Esophagus muscularis mucosa (tissue), 4 donors: Measurements from ENCODE around the gene CAAP1. TPM values are rescaled to one million over a fixed set of nuclear protein-coding genes. Genes with fewer than 3 reads are reported as not detected.

Experiments used
- DNase-seq: peaks from one replicate; pipeline ENCODE4 v3.0.0-alpha.2; 2017; ENCODE audit errors: extremely low spot score
- H3K27ac ChIP-seq, 4 donors: fragments of 200-600 bp; sonication (generic); replicated peaks in 1 of 4; 1 replicate in 3 of 4; 2 replicates in 1 of 4; pipeline ENCODE4 v1.5.1; 2016 to 2019; ENCODE audit warnings: mild to moderate bottlenecking in 1 of 4
- H3K27me3 ChIP-seq, 4 donors: fragments of 200-600 bp; sonication (generic); one replicate each; pipeline versions ENCODE4 v1.5.1 to v1.6.0; 2016 to 2019
- H3K36me3 ChIP-seq, 4 donors: fragments of 200-600 bp; sonication (generic); one replicate each; pipeline ENCODE4 v1.5.1; 2016 to 2019
- H3K4me1 ChIP-seq, 4 donors: fragments of 200-600 bp; sonication (generic); one replicate each; pipeline ENCODE4 v1.5.1; 2016 to 2019
- H3K4me3 ChIP-seq, 4 donors: fragments of 200-600 bp; sonication (generic); 1 replicate in 2 of 4; 2 replicates in 2 of 4; pipeline ENCODE4 v1.5.1; 2016 to 2019; ENCODE audit warnings: mild to moderate bottlenecking in 4 of 4, moderate library complexity in 1 of 4
- H3K9me3 ChIP-seq, 4 donors: fragments of 200-600 bp; sonication (generic); 1 replicate in 3 of 4; 2 replicates in 1 of 4; pipeline ENCODE4 v1.5.1; 2016 to 2019
- EP300 ChIP-seq: sonication (generic); formaldehyde crosslinking; IDR thresholded peaks from one replicate; pipeline ENCODE4 v1.6.1; 2017; ENCODE audit warnings: antibody characterized with exemption
- POLR2A ChIP-seq: fragments of 450-650 bp; IDR thresholded peaks from one replicate; pipeline ENCODE4 v1.6.1; 2017; ENCODE audit warnings: antibody characterized with exemption, moderate library complexity, mild to moderate bottlenecking, low read depth
- POLR2AphosphoS5 ChIP-seq, 2 donors: sonication (generic); formaldehyde crosslinking; IDR thresholded peaks; one replicate each; pipeline ENCODE4 v1.6.1; 2017; ENCODE audit warnings: antibody characterized with exemption in 2 of 2
- WGBS: methylation state at CpG from one replicate; pipeline ENCODE4 v1.1.5; 2018; 5-methylcytosine and 5-hydroxymethylcytosine counted together
- intact Hi-C: fragments of 100-400 bp; cut with DNase I; formaldehyde crosslinking; loops from one replicate; pipeline ENCODE4 v1.15.1; 2023
- total RNA-seq, 4 donors: library from RNA; depleted of rRNA; stranded (reverse); fragments of >200 nt; gene quantifications; one replicate each; pipeline versions ENCODE4 v1.1.0 to v1.2.1, GENCODE V29; 2016
- TF ChIP-seq, protein P1 (sequence below), 3 experiments: fragments of 200-600 bp in 2 of 3; fragments of 450-650 bp in 1 of 3; sonication (generic) in 2 of 3; IDR thresholded peaks; one replicate each; pipeline ENCODE4 v1.5.1; 2017 to 2019; ENCODE audit warnings: antibody characterized with exemption in 3 of 3, mild to moderate bottlenecking in 2 of 3, moderate library complexity in 1 of 3

The CAAP1 gene, protein sequence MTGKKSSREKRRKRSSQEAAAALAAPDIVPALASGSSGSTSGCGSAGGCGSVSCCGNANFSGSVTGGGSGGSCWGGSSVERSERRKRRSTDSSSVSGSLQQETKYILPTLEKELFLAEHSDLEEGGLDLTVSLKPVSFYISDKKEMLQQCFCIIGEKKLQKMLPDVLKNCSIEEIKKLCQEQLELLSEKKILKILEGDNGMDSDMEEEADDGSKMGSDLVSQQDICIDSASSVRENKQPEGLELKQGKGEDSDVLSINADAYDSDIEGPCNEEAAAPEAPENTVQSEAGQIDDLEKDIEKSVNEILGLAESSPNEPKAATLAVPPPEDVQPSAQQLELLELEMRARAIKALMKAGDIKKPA
- total RNA-seq = 10 to 100 TPM; 15.3 to 18.7 (median 16.2) TPM

DNA sequence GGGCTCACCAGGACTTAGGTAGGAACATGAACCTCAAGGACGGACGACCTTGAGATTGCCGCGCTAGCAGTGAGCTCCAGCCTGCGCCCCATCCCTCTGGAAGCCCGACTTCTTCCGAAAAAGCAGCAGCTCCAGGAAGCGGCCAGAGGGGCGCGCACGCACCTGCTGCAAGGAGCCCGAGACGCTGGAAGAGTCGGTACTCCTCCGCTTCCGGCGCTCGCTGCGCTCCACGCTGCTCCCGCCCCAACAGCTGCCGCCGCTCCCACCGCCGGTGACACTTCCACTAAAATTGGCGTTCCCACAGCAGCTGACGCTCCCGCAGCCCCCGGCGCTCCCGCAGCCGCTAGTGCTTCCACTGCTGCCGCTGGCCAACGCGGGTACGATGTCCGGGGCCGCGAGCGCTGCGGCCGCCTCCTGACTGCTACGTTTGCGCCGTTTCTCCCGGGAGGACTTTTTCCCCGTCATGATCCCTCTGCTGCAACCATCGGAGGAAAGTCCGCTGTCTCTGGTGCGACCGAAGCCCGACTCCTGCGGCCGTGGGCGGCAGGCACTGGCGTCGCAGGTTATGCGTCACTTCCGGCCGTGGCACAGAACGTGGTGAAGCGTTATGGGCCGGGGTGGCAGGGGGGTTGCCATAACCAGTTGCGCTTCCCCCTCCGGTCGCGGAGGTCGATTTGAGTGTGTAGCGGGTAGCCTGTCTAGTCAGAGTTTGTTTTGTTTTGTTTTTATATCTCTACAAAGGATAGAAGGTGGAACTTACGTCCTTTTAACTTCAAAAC lies at the start of gene CAAP1:
Gene CAAP1, minus strand, starts transcription at position 552 of the 779 bp plus-strand sequence. Its CDS starts 87 bp downstream, at position 465.
- peak; percentile 97 for DNase-seq
- TF ChIP-seq POLR2AphosphoS5 (IDR thresholded peaks at IDR 0.05) = peak; percentile 93 to 94
- TF ChIP-seq EP300 = no peak
- TF ChIP-seq, protein P1, sequence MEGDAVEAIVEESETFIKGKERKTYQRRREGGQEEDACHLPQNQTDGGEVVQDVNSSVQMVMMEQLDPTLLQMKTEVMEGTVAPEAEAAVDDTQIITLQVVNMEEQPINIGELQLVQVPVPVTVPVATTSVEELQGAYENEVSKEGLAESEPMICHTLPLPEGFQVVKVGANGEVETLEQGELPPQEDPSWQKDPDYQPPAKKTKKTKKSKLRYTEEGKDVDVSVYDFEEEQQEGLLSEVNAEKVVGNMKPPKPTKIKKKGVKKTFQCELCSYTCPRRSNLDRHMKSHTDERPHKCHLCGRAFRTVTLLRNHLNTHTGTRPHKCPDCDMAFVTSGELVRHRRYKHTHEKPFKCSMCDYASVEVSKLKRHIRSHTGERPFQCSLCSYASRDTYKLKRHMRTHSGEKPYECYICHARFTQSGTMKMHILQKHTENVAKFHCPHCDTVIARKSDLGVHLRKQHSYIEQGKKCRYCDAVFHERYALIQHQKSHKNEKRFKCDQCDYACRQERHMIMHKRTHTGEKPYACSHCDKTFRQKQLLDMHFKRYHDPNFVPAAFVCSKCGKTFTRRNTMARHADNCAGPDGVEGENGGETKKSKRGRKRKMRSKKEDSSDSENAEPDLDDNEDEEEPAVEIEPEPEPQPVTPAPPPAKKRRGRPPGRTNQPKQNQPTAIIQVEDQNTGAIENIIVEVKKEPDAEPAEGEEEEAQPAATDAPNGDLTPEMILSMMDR (IDR thresholded peaks at IDR 0.05) = peak in 2 of 3 experiments; percentile 19 to 45
- TF ChIP-seq POLR2A = peak; percentile 50
- no peaks in the 10 kb centered on the region for H3K9me3 ChIP-seq
- peak within 1 kb of the TSS; percentile 95 to 100 (median 98) for H3K4me3 ChIP-seq
- H3K27me3 ChIP-seq = no peaks in the 10 kb centered on the region
- peak within 1 kb of the TSS; percentile 98 to 100 (median 99) for H3K27ac ChIP-seq
- peaks cover 16 to 41% (median 37%) of the 10 kb centered on the region in 4 donors for H3K4me1 ChIP-seq
- WGBS = under 1% methylated on average over 58 of the region's 70 CpGs
- no peaks in the 10 kb centered on the region for H3K36me3 ChIP-seq
- intact Hi-C loops = loop anchor here (5.0 kb wide), 2 partner anchors 55 to 85 kb away; partner anchors contain the start of gene PLAA

DNA sequence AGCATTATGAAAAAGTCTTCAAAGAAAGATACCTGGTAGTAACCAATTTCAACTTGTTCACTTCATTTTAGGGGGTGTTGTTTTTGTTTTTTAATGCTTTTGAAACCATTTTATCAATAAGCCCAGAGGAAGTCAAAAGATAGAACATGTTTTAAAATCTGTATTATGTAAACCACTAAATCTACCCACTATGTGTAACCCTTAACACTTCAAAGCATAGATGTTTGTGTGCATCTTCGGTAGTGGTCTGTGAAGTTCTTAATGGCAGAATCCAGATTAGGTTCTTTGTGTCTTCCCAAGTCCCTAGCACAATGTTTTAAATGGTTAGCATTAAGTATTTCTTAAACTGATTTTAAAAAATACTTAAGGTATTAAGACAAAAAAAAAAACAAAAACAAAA lies 48.2 kb upstream of the CAAP1 start:
- no peak for DNase-seq
- Histone ChIP-seq H3K9me3 (peaks cover 0 to 15% (median 9%) of the 10 kb centered on the region in 4 donors), H3K36me3 (peaks cover 0 to 6% (median 0%) of the 10 kb centered on the region in 4 donors), H3K27me3 (no peaks in the 10 kb centered on the region), H3K4me3 (no peak overlapping the region), H3K4me1 (peaks cover 15 to 46% (median 31%) of the 10 kb centered on the region in 4 donors), H3K27ac (no peak overlapping the region)
- WGBS = 100% methylated on average over 1 of the region's 1 CpG
- TF ChIP-seq EP300 (no peak), POLR2A (no peak), POLR2AphosphoS5 (IDR thresholded peaks at IDR 0.05) (no peak)
- TF ChIP-seq, protein P1 (IDR thresholded peaks at IDR 0.05) = no peak
- intact Hi-C loops = no loop called here

DNA sequence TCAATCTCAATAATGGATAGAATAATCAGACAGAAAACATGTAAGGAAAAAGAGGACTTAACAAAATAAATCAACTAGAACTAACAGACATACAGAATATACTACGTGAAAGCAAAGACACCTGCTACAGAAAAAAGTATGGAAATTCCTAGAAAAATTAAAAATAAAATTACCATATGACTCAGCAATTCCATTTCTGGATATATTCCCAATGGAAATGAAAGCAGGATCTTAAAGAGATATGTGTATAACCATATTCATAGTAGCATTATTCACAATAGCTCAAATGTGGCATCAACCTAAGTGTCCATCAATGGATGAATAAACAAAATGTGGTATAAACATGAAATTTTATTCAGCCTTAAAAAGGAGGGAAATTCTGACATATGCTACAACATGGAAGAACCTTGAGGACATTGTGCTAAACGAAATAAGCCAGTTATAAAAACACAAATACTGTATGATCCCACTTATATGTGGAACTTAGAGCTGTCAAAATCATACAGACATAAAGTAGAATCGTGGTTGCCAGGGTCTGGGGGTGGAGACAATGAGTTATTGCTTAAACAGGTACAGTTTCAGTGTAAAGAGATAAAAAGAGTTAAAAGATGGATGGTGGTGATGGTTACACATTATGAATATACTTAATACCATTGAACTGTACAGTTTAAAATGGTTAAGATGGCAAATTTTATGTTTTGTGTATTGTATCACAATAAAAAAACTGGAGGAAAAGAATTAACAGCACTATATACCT lies 47.5 kb upstream of the CAAP1 start:
- Histone ChIP-seq H3K4me1 (peaks cover 9 to 40% (median 25%) of the 10 kb centered on the region in 4 donors), H3K27ac (no peak overlapping the region), H3K27me3 (no peaks in the 10 kb centered on the region), H3K9me3 (peaks cover 0 to 15% (median 9%) of the 10 kb centered on the region in 4 donors), H3K36me3 (peaks cover 0 to 6% (median 0%) of the 10 kb centered on the region in 4 donors), H3K4me3 (no peak overlapping the region)
- intact Hi-C loops = no loop called here
- 82% methylated on average over 3 of the region's 3 CpGs for WGBS
- TF ChIP-seq EP300 (no peak), POLR2A (no peak), POLR2AphosphoS5 (IDR thresholded peaks at IDR 0.05) (no peak)
- TF ChIP-seq, protein P1 (IDR thresholded peaks at IDR 0.05) = no peak
- no peak for DNase-seq

DNA sequence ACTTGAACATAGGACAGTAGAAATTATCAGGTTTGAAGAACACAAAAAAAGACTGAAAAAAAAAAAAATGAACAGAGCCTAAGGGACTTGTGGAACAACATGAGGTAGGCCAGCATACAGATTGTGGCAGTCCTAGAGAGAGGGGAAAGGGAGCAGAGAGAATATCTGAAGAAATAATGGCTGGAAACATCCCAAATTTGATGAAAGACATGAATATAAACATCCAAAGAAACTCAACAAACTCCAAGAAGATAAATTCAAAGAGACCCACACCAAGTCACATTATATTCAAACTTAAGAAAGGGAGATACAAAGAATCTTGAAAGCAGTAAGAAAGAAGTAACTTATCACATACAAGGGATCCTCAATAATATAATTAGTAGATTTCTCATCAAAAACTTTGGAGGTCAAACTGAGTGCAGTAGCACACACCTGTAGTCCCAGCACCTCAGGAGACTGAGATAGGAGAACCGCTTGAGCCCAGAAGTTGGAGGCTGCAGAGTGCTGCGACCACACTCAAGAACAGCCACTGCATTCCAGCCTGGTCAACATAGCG lies 45.3 kb upstream of the CAAP1 start:
- no peak for DNase-seq
- TF ChIP-seq, protein P1 (IDR thresholded peaks at IDR 0.05) = no peak
- TF ChIP-seq POLR2AphosphoS5 (IDR thresholded peaks at IDR 0.05) = no peak
- TF ChIP-seq EP300 = no peak
- TF ChIP-seq POLR2A = no peak
- no peak overlapping the region for H3K27ac ChIP-seq
- no peak overlapping the region for H3K4me3 ChIP-seq
- H3K36me3 ChIP-seq = peaks cover 0 to 22% (median 2%) of the 10 kb centered on the region in 4 donors
- 91% methylated on average over 3 of the region's 3 CpGs for WGBS
- no peaks in the 10 kb centered on the region for H3K27me3 ChIP-seq
- peaks cover 0 to 15% (median 9%) of the 10 kb centered on the region in 4 donors for H3K9me3 ChIP-seq
- H3K4me1 ChIP-seq = peaks cover 0 to 18% (median 11%) of the 10 kb centered on the region in 4 donors
- intact Hi-C loops = no loop called here
